Measurements from ENCODE around the gene OR56B1. TPM values are rescaled to one million over a fixed set of nuclear protein-coding genes. Genes with fewer than 3 reads are reported as not detected.

OR56B1 gene
- total and polyA plus RNA-seq, 2 of the 13 experiments (the other 11 are each of a cell fraction or from before 2014, with no cell fraction given), result not detected

- ATAC-seq, result no peak
- in situ Hi-C loops (cut with HindIII; ENCODE audit: extremely low pct_ligation_motif_present, low pct_unique_long_range_greater_than_20kb), result no loop called here
These were observed 38.0 kb upstream of the OR56B1 start for GRCh38 chr11:5698281-5698680.

More at GRCh38 chr11:5698281-5698680, 38.0 kb upstream of the OR56B1 start:
- intact Hi-C loops (cut with micrococcal nuclease; ENCODE audit: unreplicated experiment), result no loop called here
- FAIRE-seq (no peak), DNase-seq (ENCODE audit: low spot score) (no peak)
- no peaks in the 10 kb centered on the region for H3K4me1 ChIP-seq (ENCODE audit: insufficient read depth, low read length)
- H3K79me2 ChIP-seq (ENCODE audit: insufficient read depth, low read length), result no peaks in the 10 kb centered on the region
- no peak overlapping the region for H2AFZ ChIP-seq (ENCODE audit: low read length)
- H3K9ac ChIP-seq (ENCODE audit: insufficient read depth, low read depth, low read length), result no peak overlapping the region
- ChIA-PET CTCF (ENCODE audit: low intra/inter-chr PET ratio, low total read pairs) (no interaction called here), POLR2A (no interaction called here)
- TF ChIP-seq NFKB2 (CRISPR knock-in tag; IDR thresholded peaks at IDR 0.05; ENCODE audit: borderline replicate concordance) (no peak), ZNF7 (CRISPR knock-in tag; IDR thresholded peaks at IDR 0.05) (no peak), ZNF557 (CRISPR knock-in tag; IDR thresholded peaks at IDR 0.05) (no peak), ZNF704 (CRISPR knock-in tag; IDR thresholded peaks at IDR 0.05; ENCODE audit: borderline replicate concordance) (no peak), HES4 (CRISPR knock-in tag; IDR thresholded peaks at IDR 0.05; ENCODE audit: borderline replicate concordance) (no peak), PPARG (CRISPR knock-in tag; conservative IDR thresholded peaks at IDR 0.05) (no peak), ZMYM4 (CRISPR knock-in tag; IDR thresholded peaks at IDR 0.05) (no peak), ZNF12 (CRISPR knock-in tag; IDR thresholded peaks at IDR 0.05) (no peak), KDM5B (CRISPR knock-in tag; IDR thresholded peaks at IDR 0.05; ENCODE audit: borderline replicate concordance) (no peak), SIX1 (CRISPR knock-in tag; IDR thresholded peaks at IDR 0.05; ENCODE audit: borderline replicate concordance) (no peak), SPEN (CRISPR knock-in tag; IDR thresholded peaks at IDR 0.05; ENCODE audit: low read depth) (no peak)
- TF ChIP-seq, protein P1, sequence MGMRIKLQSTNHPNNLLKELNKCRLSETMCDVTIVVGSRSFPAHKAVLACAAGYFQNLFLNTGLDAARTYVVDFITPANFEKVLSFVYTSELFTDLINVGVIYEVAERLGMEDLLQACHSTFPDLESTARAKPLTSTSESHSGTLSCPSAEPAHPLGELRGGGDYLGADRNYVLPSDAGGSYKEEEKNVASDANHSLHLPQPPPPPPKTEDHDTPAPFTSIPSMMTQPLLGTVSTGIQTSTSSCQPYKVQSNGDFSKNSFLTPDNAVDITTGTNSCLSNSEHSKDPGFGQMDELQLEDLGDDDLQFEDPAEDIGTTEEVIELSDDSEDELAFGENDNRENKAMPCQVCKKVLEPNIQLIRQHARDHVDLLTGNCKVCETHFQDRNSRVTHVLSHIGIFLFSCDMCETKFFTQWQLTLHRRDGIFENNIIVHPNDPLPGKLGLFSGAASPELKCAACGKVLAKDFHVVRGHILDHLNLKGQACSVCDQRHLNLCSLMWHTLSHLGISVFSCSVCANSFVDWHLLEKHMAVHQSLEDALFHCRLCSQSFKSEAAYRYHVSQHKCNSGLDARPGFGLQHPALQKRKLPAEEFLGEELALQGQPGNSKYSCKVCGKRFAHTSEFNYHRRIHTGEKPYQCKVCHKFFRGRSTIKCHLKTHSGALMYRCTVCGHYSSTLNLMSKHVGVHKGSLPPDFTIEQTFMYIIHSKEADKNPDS (CRISPR knock-in tag; IDR thresholded peaks at IDR 0.05), result no peak
- TF ChIP-seq, protein P2, sequence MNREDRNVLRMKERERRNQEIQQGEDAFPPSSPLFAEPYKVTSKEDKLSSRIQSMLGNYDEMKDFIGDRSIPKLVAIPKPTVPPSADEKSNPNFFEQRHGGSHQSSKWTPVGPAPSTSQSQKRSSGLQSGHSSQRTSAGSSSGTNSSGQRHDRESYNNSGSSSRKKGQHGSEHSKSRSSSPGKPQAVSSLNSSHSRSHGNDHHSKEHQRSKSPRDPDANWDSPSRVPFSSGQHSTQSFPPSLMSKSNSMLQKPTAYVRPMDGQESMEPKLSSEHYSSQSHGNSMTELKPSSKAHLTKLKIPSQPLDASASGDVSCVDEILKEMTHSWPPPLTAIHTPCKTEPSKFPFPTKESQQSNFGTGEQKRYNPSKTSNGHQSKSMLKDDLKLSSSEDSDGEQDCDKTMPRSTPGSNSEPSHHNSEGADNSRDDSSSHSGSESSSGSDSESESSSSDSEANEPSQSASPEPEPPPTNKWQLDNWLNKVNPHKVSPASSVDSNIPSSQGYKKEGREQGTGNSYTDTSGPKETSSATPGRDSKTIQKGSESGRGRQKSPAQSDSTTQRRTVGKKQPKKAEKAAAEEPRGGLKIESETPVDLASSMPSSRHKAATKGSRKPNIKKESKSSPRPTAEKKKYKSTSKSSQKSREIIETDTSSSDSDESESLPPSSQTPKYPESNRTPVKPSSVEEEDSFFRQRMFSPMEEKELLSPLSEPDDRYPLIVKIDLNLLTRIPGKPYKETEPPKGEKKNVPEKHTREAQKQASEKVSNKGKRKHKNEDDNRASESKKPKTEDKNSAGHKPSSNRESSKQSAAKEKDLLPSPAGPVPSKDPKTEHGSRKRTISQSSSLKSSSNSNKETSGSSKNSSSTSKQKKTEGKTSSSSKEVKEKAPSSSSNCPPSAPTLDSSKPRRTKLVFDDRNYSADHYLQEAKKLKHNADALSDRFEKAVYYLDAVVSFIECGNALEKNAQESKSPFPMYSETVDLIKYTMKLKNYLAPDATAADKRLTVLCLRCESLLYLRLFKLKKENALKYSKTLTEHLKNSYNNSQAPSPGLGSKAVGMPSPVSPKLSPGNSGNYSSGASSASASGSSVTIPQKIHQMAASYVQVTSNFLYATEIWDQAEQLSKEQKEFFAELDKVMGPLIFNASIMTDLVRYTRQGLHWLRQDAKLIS (CRISPR knock-in tag; IDR thresholded peaks at IDR 0.05), result no peak
- BruUV-seq (replicated peaks), result no TSS peak
- H3K27me3 ChIP-seq (ENCODE audit: control insufficient read depth in 1 of 2, insufficient read depth in 2 of 2, low read length in 2 of 2), result no peaks in the 10 kb centered on the region
- H3K4me2 ChIP-seq (ENCODE audit: low read depth, low read length), result no peak overlapping the region
- no peaks in the 10 kb centered on the region for H3K9me3 ChIP-seq (ENCODE audit: low read length)
- no peak overlapping the region for H3K4me3 ChIP-seq (replicated peaks in 1 of 3; ENCODE audit: insufficient read depth in 1 of 3, low read depth in 2 of 3, low read length in 3 of 3)
- no peaks in the 10 kb centered on the region for H3K36me3 ChIP-seq (replicated peaks in 1 of 2; ENCODE audit: control insufficient read depth in 1 of 2, insufficient read depth in 2 of 2, low read length in 2 of 2)
- 54% methylated on average over 7 of the region's 7 CpGs for WGBS (ENCODE audit: low lambda C conversion rate)
- no peaks in the 10 kb centered on the region for H4K20me1 ChIP-seq (ENCODE audit: insufficient read depth, low read length)
- H3K27ac ChIP-seq (ENCODE audit: extremely low read length, insufficient read depth, low read length), result no peak overlapping the region

All from HepG2 (cell line).